Measurements from ENCODE around the gene NOTCH3.

GRCh38 chr19:15149737-15150136 lies 51.1 kb downstream of the NOTCH3 start:
- no peak for TF ChIP-seq POLR2AphosphoS5 (IDR thresholded peaks at IDR 0.05; ENCODE audit: low read depth, low read length)
- TF ChIP-seq POLR2A (IDR thresholded peaks at IDR 0.05; ENCODE audit: low read depth, low read length), result no peak
- no peak for TF ChIP-seq POU2F2 (IDR thresholded peaks at IDR 0.05; ENCODE audit: low read depth, low read length)

Measured in GM12891 (cell line).